DOHH2 (cell line): ENCODE data around the gene HIBCH.
"Not testable (repeated sequence)": the region's sequence is repeated elsewhere in the genome, so short reads cannot be mapped to it uniquely, and the experiment has no call there.

Experiments
- H3F3A ChIP-seq: fragments of 200-600 bp; sonication (generic), shearing (Covaris generic); 2 replicates; pipeline ENCODE4 v1.6.0; 2016; ENCODE audit warnings: antibody characterized with exemption, mild to moderate bottlenecking; ENCODE audit not compliant: control insufficient read depth, insufficient read depth
- H3K27ac ChIP-seq: fragments of 200-600 bp; sonication (generic); 2 replicates; pipeline ENCODE4 v1.5.1; 2014; ENCODE audit warnings: low read depth, mild to moderate bottlenecking, low read length, moderate library complexity
- H3K27me3 ChIP-seq: fragments of 200-600 bp; sonication (generic); 2 replicates; pipeline ENCODE4 v1.6.1; 2014; ENCODE audit warnings: mild to moderate bottlenecking, low read length, mixed read lengths; ENCODE audit not compliant: control insufficient read depth
- H3K36me3 ChIP-seq: fragments of 200-600 bp; sonication (generic); 2 replicates; pipeline ENCODE4 v1.6.1; 2014; ENCODE audit warnings: mild to moderate bottlenecking, low read length, moderate library complexity, mixed read lengths; ENCODE audit not compliant: control insufficient read depth
- H3K4me1 ChIP-seq: fragments of 200-600 bp; sonication (generic); 2 replicates; pipeline ENCODE4 v1.6.1; 2014; ENCODE audit warnings: mild to moderate bottlenecking, low read length, mixed read lengths; ENCODE audit not compliant: control insufficient read depth
- H3K4me2 ChIP-seq: fragments of 200-600 bp; sonication (generic); 2 replicates; pipeline ENCODE4 v1.6.0; 2014; ENCODE audit warnings: mild to moderate bottlenecking, low read length, moderate library complexity
- H3K4me3 ChIP-seq: fragments of 200-600 bp; sonication (generic); 2 replicates; pipeline ENCODE4 v1.5.1; 2014; ENCODE audit warnings: mild to moderate bottlenecking, low read length, mixed read lengths
- H3K79me2 ChIP-seq: fragments of 200-600 bp; sonication (generic); 2 replicates; pipeline ENCODE4 v1.6.1; 2014; ENCODE audit warnings: mild to moderate bottlenecking, low read length, mixed read lengths; ENCODE audit not compliant: control insufficient read depth
- H3K9me2 ChIP-seq: fragments of 200-600 bp; sonication (generic); replicated peaks from 2 replicates; pipeline ENCODE4 v1.6.1; 2014; ENCODE audit warnings: mild to moderate bottlenecking, low read length, mixed read lengths; ENCODE audit not compliant: control insufficient read depth
- H3K9me3 ChIP-seq: fragments of 200-600 bp; sonication (generic); 2 replicates; pipeline ENCODE4 v1.6.1; 2014; ENCODE audit warnings: antibody characterized with exemption, low read length, mixed read lengths; ENCODE audit not compliant: control insufficient read depth, insufficient read depth
- H4K20me1 ChIP-seq: fragments of 200-600 bp; sonication (generic); 2 replicates; pipeline ENCODE4 v1.6.0; 2014; ENCODE audit warnings: low read depth, mild to moderate bottlenecking, antibody characterized with exemption, low read length, moderate library complexity; ENCODE audit not compliant: control insufficient read depth, insufficient read depth
- EZH2phosphoT487 ChIP-seq: fragments of 200-600 bp; sonication (generic); IDR thresholded peaks from 2 replicates; pipeline ENCODE4 v1.6.1; 2017; ENCODE audit warnings: borderline replicate concordance, mild to moderate bottlenecking, antibody characterized with exemption, low read length, moderate library complexity, mixed read lengths
- TF ChIP-seq, protein P1 (sequence below): fragments of 200-600 bp; sonication (generic); IDR thresholded peaks from one replicate; pipeline ENCODE4 v1.5.1; 2014; ENCODE audit warnings: antibody characterized with exemption, mild to moderate bottlenecking, low read depth, low read length; ENCODE audit not compliant: poor library complexity, severe bottlenecking

Gene HIBCH

GRCh38 chr2:190360965-190361364 is 41.3 kb upstream of the HIBCH start:
- no peaks in the 10 kb centered on the region for H3K27me3 ChIP-seq
- H3K36me3 ChIP-seq = no peaks in the 10 kb centered on the region
- TF ChIP-seq, protein P1, sequence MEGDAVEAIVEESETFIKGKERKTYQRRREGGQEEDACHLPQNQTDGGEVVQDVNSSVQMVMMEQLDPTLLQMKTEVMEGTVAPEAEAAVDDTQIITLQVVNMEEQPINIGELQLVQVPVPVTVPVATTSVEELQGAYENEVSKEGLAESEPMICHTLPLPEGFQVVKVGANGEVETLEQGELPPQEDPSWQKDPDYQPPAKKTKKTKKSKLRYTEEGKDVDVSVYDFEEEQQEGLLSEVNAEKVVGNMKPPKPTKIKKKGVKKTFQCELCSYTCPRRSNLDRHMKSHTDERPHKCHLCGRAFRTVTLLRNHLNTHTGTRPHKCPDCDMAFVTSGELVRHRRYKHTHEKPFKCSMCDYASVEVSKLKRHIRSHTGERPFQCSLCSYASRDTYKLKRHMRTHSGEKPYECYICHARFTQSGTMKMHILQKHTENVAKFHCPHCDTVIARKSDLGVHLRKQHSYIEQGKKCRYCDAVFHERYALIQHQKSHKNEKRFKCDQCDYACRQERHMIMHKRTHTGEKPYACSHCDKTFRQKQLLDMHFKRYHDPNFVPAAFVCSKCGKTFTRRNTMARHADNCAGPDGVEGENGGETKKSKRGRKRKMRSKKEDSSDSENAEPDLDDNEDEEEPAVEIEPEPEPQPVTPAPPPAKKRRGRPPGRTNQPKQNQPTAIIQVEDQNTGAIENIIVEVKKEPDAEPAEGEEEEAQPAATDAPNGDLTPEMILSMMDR = no peak
- no peak for TF ChIP-seq EZH2phosphoT487
- no peak overlapping the region for H3K4me3 ChIP-seq
- no peak overlapping the region for H3K4me2 ChIP-seq
- no peaks in the 10 kb centered on the region for H3F3A ChIP-seq
- no peaks in the 10 kb centered on the region for H3K4me1 ChIP-seq
- H3K27ac ChIP-seq = no peak overlapping the region
- no peaks in the 10 kb centered on the region for H3K9me2 ChIP-seq
- no peaks in the 10 kb centered on the region for H4K20me1 ChIP-seq
- H3K79me2 ChIP-seq = no peaks in the 10 kb centered on the region
- no peaks in the 10 kb centered on the region for H3K9me3 ChIP-seq

GRCh38 chr2:190360561-190360960 is 40.9 kb upstream of the HIBCH start:
- Histone ChIP-seq H3K4me1 (no peaks in the 10 kb centered on the region), H3K27ac (no peak overlapping the region), H4K20me1 (no peaks in the 10 kb centered on the region), H3K4me2 (no peak overlapping the region), H3K79me2 (no peaks in the 10 kb centered on the region), H3K9me3 (no peaks in the 10 kb centered on the region), H3K4me3 (no peak overlapping the region), H3F3A (no peaks in the 10 kb centered on the region), H3K36me3 (no peaks in the 10 kb centered on the region), H3K27me3 (no peaks in the 10 kb centered on the region), H3K9me2 (no peaks in the 10 kb centered on the region)
- no peak for TF ChIP-seq EZH2phosphoT487

GRCh38 chr2:190358655-190359448 is 39.2 kb upstream of the HIBCH start:
- H3K9me2 ChIP-seq = not testable (repeated sequence)

DNA sequence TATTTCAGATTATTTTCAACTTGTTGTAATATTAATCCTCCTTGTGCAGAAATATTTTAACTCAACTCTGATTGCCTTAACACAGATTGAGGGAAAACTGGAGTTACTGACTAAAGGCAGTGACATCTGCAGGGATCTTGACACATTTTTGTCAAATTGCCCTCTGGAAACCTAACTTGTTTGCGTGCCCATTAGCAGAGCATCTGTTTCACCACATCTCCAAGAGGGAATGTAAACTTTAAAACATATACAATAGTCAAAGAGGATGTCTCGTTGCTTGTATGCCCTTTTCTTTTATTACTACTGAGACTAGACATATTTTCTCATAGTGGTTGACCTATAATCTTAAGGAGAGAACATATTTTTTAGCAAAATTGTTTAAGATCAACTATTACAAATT is 38.0 kb upstream of the HIBCH start:
- TF ChIP-seq EZH2phosphoT487 = no peak
- TF ChIP-seq, protein P1 = no peak
- H3K4me2 ChIP-seq = no peak overlapping the region
- H3K27ac ChIP-seq = no peak overlapping the region
- no peaks in the 10 kb centered on the region for H3K9me3 ChIP-seq
- no peaks in the 10 kb centered on the region for H3K9me2 ChIP-seq
- H3K79me2 ChIP-seq = no peaks in the 10 kb centered on the region
- H3F3A ChIP-seq = no peaks in the 10 kb centered on the region
- H3K4me3 ChIP-seq = no peak overlapping the region
- H3K36me3 ChIP-seq = no peaks in the 10 kb centered on the region
- H3K4me1 ChIP-seq = no peaks in the 10 kb centered on the region
- no peaks in the 10 kb centered on the region for H3K27me3 ChIP-seq
- H4K20me1 ChIP-seq = no peaks in the 10 kb centered on the region

More at GRCh38 chr2:190358655-190359448, 39.2 kb upstream of the HIBCH start:
- not testable (repeated sequence) for H3K27me3 ChIP-seq, H3F3A ChIP-seq, H3K36me3 ChIP-seq, H3K4me2 ChIP-seq, H3K4me3 ChIP-seq, H3K27ac ChIP-seq, H3K9me3 ChIP-seq, H3K4me1 ChIP-seq, H4K20me1 ChIP-seq, H3K79me2 ChIP-seq
